K562 (cell line): Measurements from ENCODE around the gene DCLK1. TPM values are rescaled to one million over a fixed set of nuclear protein-coding genes. Genes with fewer than 3 reads are reported as not detected.
"Not testable (repeated sequence)": the region's sequence is repeated elsewhere in the genome, so short reads cannot be mapped to it uniquely, and the experiment has no call there.

Experiments used
- ATAC-seq: fragments of 200-7000 bp; cut with Tn5 transposase; 3 replicates; pipeline ENCODE4 v1.9.1; 2020; ENCODE audit warnings: moderate library complexity
- BruUV-seq: library from RNA; stranded (reverse); fragments of 400-500 nt; replicated peaks from 2 replicates; lab custom pipeline; 2021; lab: Mats Ljungman, UMichigan
- CTCF ChIA-PET: fragments of 300-600 bp; formaldehyde crosslinking; extraction: SDS; loops from one replicate; lab custom pipeline; 2021; ENCODE audit warnings: low intra/inter-chr PET ratio; lab: Yijun Ruan, JAX
- POLR2A ChIA-PET: fragments of 300-600, 350-650 bp; sonication (Branson Sonifier 250); formaldehyde crosslinking; extraction: SDS; loops from one replicate; lab custom pipeline; 2021; ENCODE audit warnings: antibody characterized with exemption, inconsistent platforms; lab: Yijun Ruan, JAX
- DNase-seq, 4 experiments: peaks; one replicate each; pipeline versions ENCODE4 v3.0.0 to v3.0.0-alpha.2; 2011 to 2018; ENCODE audit warnings: low spot score in 3 of 4, mixed read lengths in 3 of 4; ENCODE audit errors: extremely low read depth in 1 of 4
- FAIRE-seq: peaks from 2 replicates; lab custom pipeline; 2011; peaks lifted over from hg19 to GRCh38; lab: Jason Lieb, UNC
- H2AFZ ChIP-seq: 2 replicates; pipeline ENCODE4 v1.6.0; 2011; ENCODE audit warnings: low read depth, low read length, control low read depth, inconsistent platforms
- H3K27ac ChIP-seq: fragments of 200-600 bp; 3 replicates; pipeline ENCODE4 v1.8.0; 2011; ENCODE audit warnings: low read depth, mild to moderate bottlenecking, control low read depth, inconsistent platforms, low read length, moderate library complexity, mixed read lengths; ENCODE audit errors: extremely low read depth
- H3K27me3 ChIP-seq, 2 experiments: fragments of 300-600 bp in 1 of 2; 2 replicates in 1 of 2; 3 replicates in 1 of 2; pipeline versions ENCODE4 v1.6.0 to v1.8.0; 2011; ENCODE audit warnings: inconsistent platforms in 2 of 2, low read length in 2 of 2, mild to moderate bottlenecking in 1 of 2, mixed read lengths in 1 of 2, moderate library complexity in 1 of 2; ENCODE audit not compliant: control insufficient read depth in 2 of 2, insufficient read depth in 2 of 2
- H3K36me3 ChIP-seq: fragments of 300-600 bp; 3 replicates; pipeline ENCODE4 v1.8.0; 2011; ENCODE audit warnings: mild to moderate bottlenecking, low read length, inconsistent platforms; ENCODE audit not compliant: control insufficient read depth, insufficient read depth
- H3K4me1 ChIP-seq, 2 experiments: fragments of 200-600 bp in 1 of 2; replicated peaks in 1 of 2; 2 replicates in 1 of 2; 3 replicates in 1 of 2; pipeline versions ENCODE4 v1.5.1 to v1.8.0; 2011; ENCODE audit warnings: inconsistent platforms in 2 of 2, low read length in 2 of 2, mild to moderate bottlenecking in 1 of 2, mixed read lengths in 1 of 2, moderate library complexity in 1 of 2; ENCODE audit not compliant: control insufficient read depth in 2 of 2, insufficient read depth in 2 of 2
- H3K4me2 ChIP-seq: 2 replicates; pipeline ENCODE4 v1.6.1; 2011; ENCODE audit warnings: low read length, control low read depth, inconsistent platforms, mixed read lengths; ENCODE audit not compliant: insufficient read depth
- H3K4me3 ChIP-seq: fragments of 200-600 bp; sonication (generic), shearing (Covaris generic); 2 replicates; pipeline ENCODE4 v1.5.1; 2016; ENCODE audit warnings: control low read depth, inconsistent platforms
- H3K79me2 ChIP-seq: fragments of 200-600 bp; 3 replicates; pipeline ENCODE4 v1.8.0; 2011; ENCODE audit warnings: low read length, inconsistent platforms; ENCODE audit not compliant: control insufficient read depth, insufficient read depth
- H3K9ac ChIP-seq, 2 experiments: 2 replicates each; pipeline versions ENCODE4 v1.6.0 to v1.6.1; 2011; ENCODE audit warnings: low read depth in 2 of 2, low read length in 2 of 2, control low read depth in 1 of 2, inconsistent platforms in 1 of 2, mild to moderate bottlenecking in 1 of 2, mixed read lengths in 1 of 2; ENCODE audit not compliant: insufficient read depth in 1 of 2
- H3K9me1 ChIP-seq: one replicate; pipeline ENCODE4 v1.6.0; 2011; ENCODE audit warnings: inconsistent platforms, mild to moderate bottlenecking, low read length, moderate library complexity; ENCODE audit not compliant: control insufficient read depth, insufficient read depth
- H3K9me3 ChIP-seq: replicated peaks from 2 replicates; pipeline ENCODE4 v1.5.1; 2011; ENCODE audit warnings: low read depth, low read length, inconsistent platforms; ENCODE audit not compliant: control insufficient read depth, insufficient read depth
- H4K20me1 ChIP-seq: replicated peaks from 2 replicates; pipeline ENCODE4 v1.6.1; 2011; ENCODE audit warnings: low read length, inconsistent platforms, mixed read lengths; ENCODE audit not compliant: control insufficient read depth, insufficient read depth
- CBX3 ChIP-seq, 2 experiments: IDR thresholded peaks; 1 replicate in 1 of 2; 2 replicates in 1 of 2; pipeline ENCODE4 v1.6.1; 2012; ENCODE audit warnings: inconsistent platforms in 2 of 2, low read length in 2 of 2, borderline replicate concordance in 1 of 2, control low read depth in 1 of 2
- FOXP1 ChIP-seq: sonication (generic); formaldehyde crosslinking; IDR thresholded peaks from 2 replicates; pipeline ENCODE4 v1.8.0; 2022; ENCODE audit warnings: mild to moderate bottlenecking, missing genetic modification reagents
- FOXP4 ChIP-seq: sonication (generic); formaldehyde crosslinking; IDR thresholded peaks from 2 replicates; pipeline ENCODE4 v1.8.0; 2022; ENCODE audit warnings: mild to moderate bottlenecking, missing genetic modification reagents, borderline replicate concordance
- HIVEP1 ChIP-seq: fragments of 250-450 bp; sonication (Bioruptor Pico); IDR thresholded peaks from 2 replicates; pipeline ENCODE4 v1.4.0; 2020; ENCODE audit warnings: mild to moderate bottlenecking
- HNRNPLL ChIP-seq: fragments of 200-400 bp; formaldehyde crosslinking; IDR thresholded peaks from 2 replicates; pipeline ENCODE4 v1.6.1; 2017; ENCODE audit warnings: low read length, low read depth, mild to moderate bottlenecking; ENCODE audit not compliant: poor library complexity, severe bottlenecking
- NCOA4 ChIP-seq: fragments of 450-650 bp; IDR thresholded peaks from 2 replicates; pipeline ENCODE4 v1.6.1; 2018; ENCODE audit warnings: mild to moderate bottlenecking; ENCODE audit not compliant: partially characterized antibody
- NCOR1 ChIP-seq: fragments of 450-650 bp; IDR thresholded peaks from 2 replicates; pipeline ENCODE4 v1.6.1; 2016; ENCODE audit warnings: mild to moderate bottlenecking, moderate library complexity
- RERE ChIP-seq: sonication (generic); formaldehyde crosslinking; IDR thresholded peaks from 2 replicates; pipeline ENCODE4 v1.8.0; 2023; ENCODE audit warnings: missing genetic modification reagents, mild to moderate bottlenecking, borderline replicate concordance
- ZBTB2 ChIP-seq: fragments of 450-650 bp; IDR thresholded peaks from 2 replicates; pipeline ENCODE4 v1.6.1; 2016; ENCODE audit warnings: antibody characterized with exemption
- ZNF197 ChIP-seq: fragments of 200-800 bp; sonication (Bioruptor generic); IDR thresholded peaks from 2 replicates; pipeline ENCODE4 v1.6.1; 2016; ENCODE audit warnings: low read depth, missing genetic modification characterization, missing compliant biosample characterization
- WGBS: fragments of 100-300 bp; shearing (Covaris generic); methylation state at CpG from one replicate; pipeline ENCODE4 v1.1.6; 2016; ENCODE audit warnings: low coverage, mixed read lengths; ENCODE audit not compliant: insufficient coverage; ENCODE audit errors: missing lambda C conversion rate; 5-methylcytosine and 5-hydroxymethylcytosine counted together
- in situ Hi-C: fragments of 300-500 bp; cut with MboI; formaldehyde crosslinking; loops from 4 replicates; pipeline ENCODE4 v1.15.0; 2018; ENCODE audit warnings: inconsistent platforms, mixed read lengths
- intact Hi-C: fragments of 100-400 bp; cut with micrococcal nuclease; formaldehyde crosslinking; loops from 2 replicates; pipeline ENCODE4 v1.14.2; 2022
- polyA plus RNA-seq, 8 experiments: library from polyadenylated mRNA; depleted of rRNA in 4 of 8; stranded (reverse) in 5 of 8; unstranded in 3 of 8; fragments of >200 nt; fragmentation: Nextera tagmentation in 2 of 8; fragmentation: Illumina TruSeq in 1 of 8; extraction: Ambion mirVana in 2 of 8; extraction: Trizol in 1 of 8; gene quantifications; 2 replicates each; pipeline versions ENCODE4 v1.2.1 to v1.2.3, GENCODE V29; 2011 to 2014; ENCODE audit warnings: inconsistent platforms in 1 of 8, missing spikeins in 1 of 8
- total RNA-seq, 7 experiments: library from RNA; depleted of rRNA in 6 of 7; stranded (reverse); fragments of >200 nt in 6 of 7; fragmentation: Illumina TruSeq in 2 of 7; extraction: Trizol in 2 of 7; gene quantifications; 2 replicates each; pipeline versions ENCODE4 v1.2.1 to v1.2.3, GENCODE V29; 2011 to 2021; ENCODE audit warnings: low replicate concordance in 1 of 7

Gene DCLK1
- total and polyA plus RNA-seq, 9 of the 15 experiments (the other 6 are each of a cell fraction or from before 2014, with no cell fraction given), result 0.07 TPM; not detected in 8

GRCh38 chr13:35976126-35976525 lies 155.1 kb downstream of the DCLK1 start (continued):
- no peak for TF ChIP-seq NCOR1
- no peak for TF ChIP-seq FOXP1
- no peak for TF ChIP-seq NCOA4
- TF ChIP-seq ZNF197 (CRISPR knock-in tag), result no peak
- TF ChIP-seq ZBTB2, result no peak
- no peak for TF ChIP-seq RERE (CRISPR knock-in tag)
- TF ChIP-seq HNRNPLL, result no peak
- TF ChIP-seq HIVEP1 (CRISPR knock-in tag), result no peak
- TF ChIP-seq CBX3 (IDR thresholded peaks at IDR 0.05; ENCODE audit: borderline replicate concordance in 1 of 2, low read length in 2 of 2), result no peak
- TF ChIP-seq FOXP4 (CRISPR knock-in tag), result no peak

GRCh38 chr13:35966951-35967350 lies 164.2 kb downstream of the DCLK1 start:
- H3K4me3 ChIP-seq, H4K20me1 ChIP-seq, FAIRE-seq, CTCF ChIA-PET, H3K27me3 ChIP-seq, POLR2A ChIA-PET, H3K4me2 ChIP-seq, in situ Hi-C loops, H3K27ac ChIP-seq, H3K79me2 ChIP-seq, ATAC-seq, BruUV-seq, H2AFZ ChIP-seq, H3K9ac ChIP-seq, H3K4me1 ChIP-seq, H3K9me3 ChIP-seq, intact Hi-C loops, DNase-seq, H3K36me3 ChIP-seq, H3K9me1 ChIP-seq: not testable (repeated sequence)
- 0% methylated on average over 2 of the region's 29 CpGs for WGBS
